ENCODE data around the gene KIF22. TPM values are rescaled to one million over a fixed set of nuclear protein-coding genes. Genes with fewer than 3 reads are reported as not detected.

KIF22 gene
- total and polyA plus RNA-seq, 9 of the 15 experiments (the other 6 are each of a cell fraction or from before 2014, with no cell fraction given): 8.7 to 232 (median 131) TPM

DNA sequence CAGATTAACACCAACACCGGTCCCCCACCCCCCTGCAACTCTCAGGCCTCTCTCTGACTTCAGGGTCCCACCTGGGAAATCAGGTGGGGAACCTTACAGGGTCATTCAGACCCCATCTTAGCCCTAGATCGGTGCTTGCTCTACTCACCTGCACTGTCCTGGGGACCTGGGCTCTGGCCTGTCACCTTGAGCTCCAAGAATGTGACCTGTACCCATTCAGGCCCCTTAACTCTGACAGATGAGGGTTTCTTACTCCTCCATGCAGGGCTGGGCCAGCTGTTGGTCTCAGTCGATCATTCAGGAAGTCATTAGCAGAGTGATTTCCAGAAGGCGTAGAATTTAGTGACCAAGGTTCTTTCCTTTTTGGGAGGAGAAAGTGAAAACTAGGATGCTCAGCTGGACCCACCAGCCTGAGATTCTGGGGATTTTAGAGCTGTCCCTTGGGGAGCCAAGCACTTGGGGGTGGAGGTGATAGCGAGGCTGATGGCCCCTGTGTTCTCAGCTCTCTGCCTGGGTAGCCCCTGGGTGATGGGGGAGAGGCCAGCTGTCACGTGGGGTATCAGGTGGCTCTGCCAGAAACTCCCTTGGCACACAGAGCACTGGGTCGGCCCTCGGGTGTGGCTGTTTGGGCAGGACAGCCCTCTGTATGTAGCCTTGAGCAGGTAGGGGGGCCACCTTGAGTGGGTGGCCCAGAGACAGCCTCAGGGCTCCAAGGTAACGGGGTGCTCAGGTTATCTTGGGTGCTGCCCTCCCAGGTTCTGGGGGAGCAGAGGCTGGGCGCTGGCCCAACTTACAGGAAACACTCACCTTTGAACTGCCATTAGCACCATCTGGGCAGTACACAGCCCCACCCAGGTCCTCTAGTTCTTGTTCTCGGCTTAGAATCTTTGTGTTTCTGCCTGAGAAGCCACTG is 30.4 kb downstream of the KIF22 start (continued):
- no peak for TF ChIP-seq STAT6 (CRISPR knock-in tag; IDR thresholded peaks at IDR 0.05)
- no peak for TF ChIP-seq RHOXF2B (CRISPR knock-in tag; conservative IDR thresholded peaks at IDR 0.05)
- TF ChIP-seq, protein P1, sequence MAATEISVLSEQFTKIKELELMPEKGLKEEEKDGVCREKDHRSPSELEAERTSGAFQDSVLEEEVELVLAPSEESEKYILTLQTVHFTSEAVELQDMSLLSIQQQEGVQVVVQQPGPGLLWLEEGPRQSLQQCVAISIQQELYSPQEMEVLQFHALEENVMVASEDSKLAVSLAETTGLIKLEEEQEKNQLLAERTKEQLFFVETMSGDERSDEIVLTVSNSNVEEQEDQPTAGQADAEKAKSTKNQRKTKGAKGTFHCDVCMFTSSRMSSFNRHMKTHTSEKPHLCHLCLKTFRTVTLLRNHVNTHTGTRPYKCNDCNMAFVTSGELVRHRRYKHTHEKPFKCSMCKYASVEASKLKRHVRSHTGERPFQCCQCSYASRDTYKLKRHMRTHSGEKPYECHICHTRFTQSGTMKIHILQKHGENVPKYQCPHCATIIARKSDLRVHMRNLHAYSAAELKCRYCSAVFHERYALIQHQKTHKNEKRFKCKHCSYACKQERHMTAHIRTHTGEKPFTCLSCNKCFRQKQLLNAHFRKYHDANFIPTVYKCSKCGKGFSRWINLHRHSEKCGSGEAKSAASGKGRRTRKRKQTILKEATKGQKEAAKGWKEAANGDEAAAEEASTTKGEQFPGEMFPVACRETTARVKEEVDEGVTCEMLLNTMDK (IDR thresholded peaks at IDR 0.05; ENCODE audit: borderline replicate concordance, insufficient read depth, low read depth, low read length, poor library complexity, severe bottlenecking): no peak
- peak; percentile 46; the same call in 1 of the 2 replicates for TF ChIP-seq RBFOX2 (IDR thresholded peaks at IDR 0.05; ENCODE audit: low read depth, low read length)
- TF ChIP-seq PHB (CRISPR knock-in tag; IDR thresholded peaks at IDR 0.05): no peak

Data from K562 (cell line).